ENCODE measurements around the gene CYSRT1.

- TF ChIP-seq GATA3 (IDR thresholded peaks at IDR 0.05; ENCODE audit: low read depth, low read length) (no peak), GATA2 (IDR thresholded peaks at IDR 0.05; ENCODE audit: low read depth, low read length) (no peak)
Observed at GRCh38 chr9:137225699-137226331, 841 bp downstream of the CYSRT1 start.

Data from SH-SY5Y (cell line).